Stimulated activated naive CD8-positive, alpha-beta T cell treated with anti-CD3 and anti-CD28 coated beads, Interleukin-15, amount 100 ng/mL, for 72 hours (primary cell): ENCODE results near the gene SLITRK3.

ENCODE experiments used
- ATAC-seq: fragments of 150-1000 bp; cut with Tn5 transposase; 2 replicates; pipeline ENCODE4 v1.10.0; 2021; ENCODE audit warnings: mild to moderate bottlenecking, moderate library complexity
- DNase-seq, 2 donors: peaks; one replicate each; pipeline ENCODE4 v3.0.0; 2021 to 2022
- H3K27ac Mint-ChIP-seq, 2 donors: one replicate each; pipeline ENCODE4 v1.8.0; 2022; ENCODE audit warnings: mild to moderate bottlenecking in 2 of 2, mixed read lengths in 2 of 2, moderate library complexity in 2 of 2
- H3K27me3 Mint-ChIP-seq: one replicate; pipeline ENCODE4 v1.8.0; 2022; ENCODE audit warnings: mixed read lengths
- H3K4me1 Mint-ChIP-seq: one replicate; pipeline ENCODE4 v1.8.0; 2022; ENCODE audit warnings: mild to moderate bottlenecking, mixed read lengths
- H3K4me3 Mint-ChIP-seq, 2 donors: one replicate each; pipeline ENCODE4 v1.8.0; 2022; ENCODE audit warnings: mild to moderate bottlenecking in 2 of 2, mixed read lengths in 2 of 2, moderate library complexity in 1 of 2
- H3K9me3 Mint-ChIP-seq, 2 donors: one replicate each; pipeline ENCODE4 v1.8.0; 2022; ENCODE audit warnings: mixed read lengths in 2 of 2

SLITRK3 gene

GRCh38 chr3:165195640-165196576 is at the start of gene SLITRK3:
Gene SLITRK3, minus strand, starts transcription at chr3:165196384. Its CDS starts 5,554 bp downstream, at chr3:165190830.
- Mint-ChIP-seq H3K4me1 (peaks cover 33% of the 10 kb centered on the region), H3K27me3 (peaks cover 62% of the 10 kb centered on the region), H3K4me3 (peak within 1 kb of the TSS; percentile 54 to 63), H3K27ac (peak within 1 kb of the TSS in 1 of 2 donors; percentile 69), H3K9me3 (no peaks in the 10 kb centered on the region)
- ATAC-seq, result no peak
- no peak for DNase-seq

GRCh38 chr3:165243597-165243996 is 47.4 kb upstream of the SLITRK3 start:
- Mint-ChIP-seq H3K4me3 (no peak overlapping the region), H3K27me3 (no peaks in the 10 kb centered on the region), H3K4me1 (no peaks in the 10 kb centered on the region), H3K27ac (no peak overlapping the region), H3K9me3 (peaks cover 0 to 8% of the 10 kb centered on the region in 2 donors)
- DNase-seq, result no peak
- no peak for ATAC-seq

- Mint-ChIP-seq H3K4me3 (no peak overlapping the region), H3K27ac (no peak overlapping the region), H3K27me3 (no peaks in the 10 kb centered on the region), H3K9me3 (no peaks in the 10 kb centered on the region), H3K4me1 (no peaks in the 10 kb centered on the region)
- no peak for ATAC-seq
- DNase-seq, result no peak
Measured at GRCh38 chr3:165233501-165234195, 37.5 kb upstream of the SLITRK3 start.

GRCh38 chr3:165225604-165226003 is 29.4 kb upstream of the SLITRK3 start:
- Mint-ChIP-seq H3K27me3 (no peaks in the 10 kb centered on the region), H3K27ac (no peak overlapping the region), H3K9me3 (peaks cover 0 to 8% of the 10 kb centered on the region in 2 donors), H3K4me3 (no peak overlapping the region), H3K4me1 (no peaks in the 10 kb centered on the region)
- ATAC-seq (no peak), DNase-seq (no peak)

- ATAC-seq, result no peak
- no peak overlapping the region for H3K27ac Mint-ChIP-seq
- no peak overlapping the region for H3K4me3 Mint-ChIP-seq
- no peaks in the 10 kb centered on the region for H3K9me3 Mint-ChIP-seq
- no peaks in the 10 kb centered on the region for H3K4me1 Mint-ChIP-seq
- DNase-seq, result no peak
- H3K27me3 Mint-ChIP-seq, result no peaks in the 10 kb centered on the region
Measured at GRCh38 chr3:165217739-165218138, 21.6 kb upstream of the SLITRK3 start.

GRCh38 chr3:165212580-165212979 is 16.4 kb upstream of the SLITRK3 start:
- Mint-ChIP-seq H3K27me3 (peaks cover 7% of the 10 kb centered on the region), H3K4me3 (no peak overlapping the region), H3K9me3 (no peaks in the 10 kb centered on the region), H3K4me1 (no peaks in the 10 kb centered on the region), H3K27ac (no peak overlapping the region)
- ATAC-seq (no peak), DNase-seq (no peak)

GRCh38 chr3:165211721-165212120 is 15.5 kb upstream of the SLITRK3 start:
- ATAC-seq (no peak), DNase-seq (no peak)
- Mint-ChIP-seq H3K4me1 (no peaks in the 10 kb centered on the region), H3K27me3 (peaks cover 7% of the 10 kb centered on the region), H3K27ac (no peak overlapping the region), H3K9me3 (no peaks in the 10 kb centered on the region), H3K4me3 (no peak overlapping the region)

GRCh38 chr3:165210727-165211126 is 14.5 kb upstream of the SLITRK3 start:
- no peak overlapping the region for H3K4me3 Mint-ChIP-seq
- no peaks in the 10 kb centered on the region for H3K4me1 Mint-ChIP-seq
- peaks cover 7% of the 10 kb centered on the region for H3K27me3 Mint-ChIP-seq

GRCh38 chr3:165210132-165210531 is 13.9 kb upstream of the SLITRK3 start:
- Mint-ChIP-seq H3K9me3 (no peaks in the 10 kb centered on the region), H3K4me3 (no peak overlapping the region), H3K4me1 (no peaks in the 10 kb centered on the region), H3K27me3 (peaks cover 7% of the 10 kb centered on the region), H3K27ac (no peak overlapping the region)
- no peak for DNase-seq
- ATAC-seq, result no peak

More at GRCh38 chr3:165210727-165211126, 14.5 kb upstream of the SLITRK3 start:
- no peak for ATAC-seq
- no peak for DNase-seq
- Mint-ChIP-seq H3K27ac (no peak overlapping the region), H3K9me3 (no peaks in the 10 kb centered on the region)

- Mint-ChIP-seq H3K4me1 (no peaks in the 10 kb centered on the region), H3K9me3 (peaks cover 0 to 5% of the 10 kb centered on the region in 2 donors), H3K4me3 (peak overlapping the region; percentile 44 to 58), H3K27me3 (peaks cover 15% of the 10 kb centered on the region), H3K27ac (no peak overlapping the region)
- ATAC-seq (peak; percentile 75), DNase-seq (peak; percentile 16 to 34)
Measured at GRCh38 chr3:165206454-165207266, 10.5 kb upstream of the SLITRK3 start.

GRCh38 chr3:165204445-165204844 is 8.3 kb upstream of the SLITRK3 start:
- no peaks in the 10 kb centered on the region for H3K4me1 Mint-ChIP-seq
- H3K27me3 Mint-ChIP-seq, result peaks cover 15% of the 10 kb centered on the region
- no peak overlapping the region for H3K27ac Mint-ChIP-seq
- DNase-seq (no peak), ATAC-seq (no peak)
- H3K9me3 Mint-ChIP-seq, result peaks cover 0 to 5% of the 10 kb centered on the region in 2 donors
- no peak overlapping the region for H3K4me3 Mint-ChIP-seq

- H3K4me1 Mint-ChIP-seq, result no peaks in the 10 kb centered on the region
- H3K27me3 Mint-ChIP-seq, result peaks cover 9% of the 10 kb centered on the region
- H3K27ac Mint-ChIP-seq, result no peak overlapping the region
- no peak overlapping the region for H3K4me3 Mint-ChIP-seq
- no peak for ATAC-seq
- no peak for DNase-seq
- H3K9me3 Mint-ChIP-seq, result peaks cover 0 to 5% of the 10 kb centered on the region in 2 donors
Measured at GRCh38 chr3:165202995-165203394, 6.8 kb upstream of the SLITRK3 start.

GRCh38 chr3:165201964-165202363 is 5.8 kb upstream of the SLITRK3 start:
- Mint-ChIP-seq H3K4me3 (no peak overlapping the region), H3K4me1 (peaks cover 2% of the 10 kb centered on the region), H3K27me3 (peaks cover 14% of the 10 kb centered on the region), H3K27ac (no peak overlapping the region), H3K9me3 (peaks cover 0 to 5% of the 10 kb centered on the region in 2 donors)
- DNase-seq (no peak), ATAC-seq (no peak)

- H3K27ac Mint-ChIP-seq, result no peak overlapping the region
- H3K9me3 Mint-ChIP-seq, result no peaks in the 10 kb centered on the region
- H3K27me3 Mint-ChIP-seq, result peaks cover 51% of the 10 kb centered on the region
Measured at GRCh38 chr3:165197481-165197800, 1.3 kb upstream of the SLITRK3 start.

More at GRCh38 chr3:165197481-165197800, 1.3 kb upstream of the SLITRK3 start:
- Mint-ChIP-seq H3K4me1 (peaks cover 32% of the 10 kb centered on the region), H3K4me3 (no peak overlapping the region)
- no peak for ATAC-seq
- no peak for DNase-seq
